Upper lobe of left lung (tissue), 6 donors: Measurements from ENCODE around the gene TAOK3. TPM values are rescaled to one million over a fixed set of nuclear protein-coding genes. Genes with fewer than 3 reads are reported as not detected.

Experiments used
- ATAC-seq, 2 donors: fragments of 200-7000 bp; cut with Tn5 transposase; one replicate each; pipeline ENCODE4 v1.9.1; 2022; ENCODE audit warnings: mild to moderate bottlenecking in 2 of 2, moderate library complexity in 2 of 2; ENCODE audit not compliant: low FRiP score in 2 of 2
- DNase-seq, 2 donors: peaks; one replicate each; pipeline ENCODE4 v3.0.0-alpha.2; 2019 to 2020
- H3K27ac ChIP-seq, 4 donors: fragments of 200-600 bp; sonication (generic); one replicate each; pipeline ENCODE4 v1.5.1; 2016 to 2019
- H3K27me3 ChIP-seq, 4 donors: fragments of 200-600 bp; sonication (generic); one replicate each; pipeline ENCODE4 v1.5.1; 2017 to 2019
- H3K36me3 ChIP-seq, 4 donors: fragments of 200-600 bp; sonication (generic); one replicate each; pipeline ENCODE4 v1.5.1; 2016 to 2019
- H3K4me1 ChIP-seq, 4 donors: fragments of 200-600 bp; sonication (generic); one replicate each; pipeline ENCODE4 v1.5.1; 2018 to 2019
- H3K4me3 ChIP-seq, 4 donors: fragments of 200-600 bp; sonication (generic); one replicate each; pipeline ENCODE4 v1.5.1; 2017 to 2019; ENCODE audit warnings: mild to moderate bottlenecking in 2 of 4, moderate library complexity in 1 of 4
- H3K9me3 ChIP-seq, 4 donors: fragments of 200-600 bp; sonication (generic); one replicate each; pipeline ENCODE4 v1.5.1; 2018 to 2019
- EP300 ChIP-seq, 4 donors: sonication (generic); formaldehyde crosslinking; IDR thresholded peaks; one replicate each; pipeline ENCODE4 v1.5.1; 2017; ENCODE audit warnings: antibody characterized with exemption in 4 of 4, control low read depth in 2 of 4
- POLR2A ChIP-seq, 4 donors: fragments of 450-650 bp; IDR thresholded peaks; one replicate each; pipeline ENCODE4 v1.5.1; 2016 to 2017; ENCODE audit warnings: antibody characterized with exemption in 4 of 4, mild to moderate bottlenecking in 2 of 4
- POLR2AphosphoS5 ChIP-seq, 2 donors: sonication (generic); formaldehyde crosslinking; IDR thresholded peaks; one replicate each; pipeline ENCODE4 v1.5.1; 2017; ENCODE audit warnings: antibody characterized with exemption in 2 of 2
- WGBS, 2 donors: methylation state at CpG; one replicate each; pipeline ENCODE4 v1.1.5; 2017 to 2018; 5-methylcytosine and 5-hydroxymethylcytosine counted together
- total RNA-seq, 6 donors: library from RNA; depleted of rRNA in 4 of 6; stranded (reverse); fragments of >200 nt in 4 of 6; gene quantifications; one replicate each; pipeline versions ENCODE4 v1.1.0 to v1.2.1, GENCODE V29; 2016 to 2021
- TF ChIP-seq, protein P1 (sequence below), 6 experiments: fragments of 450-650 bp in 4 of 6; fragments of 200-600 bp in 2 of 6; sonication (generic) in 2 of 6; IDR thresholded peaks; one replicate each; pipeline ENCODE4 v1.5.1; 2016 to 2019; ENCODE audit warnings: antibody characterized with exemption in 6 of 6
- donor health status: DM: no; HTN: no; CAD: no; lungs with moderate emphysema.
- donor health status: DM: no; HTN: yes; CAD: no; lungs with severe emphysema.

The TAOK3 gene
- total RNA-seq, 6 donors from 2014 or later: 49.7 to 111 (median 67.8) TPM

DNA sequence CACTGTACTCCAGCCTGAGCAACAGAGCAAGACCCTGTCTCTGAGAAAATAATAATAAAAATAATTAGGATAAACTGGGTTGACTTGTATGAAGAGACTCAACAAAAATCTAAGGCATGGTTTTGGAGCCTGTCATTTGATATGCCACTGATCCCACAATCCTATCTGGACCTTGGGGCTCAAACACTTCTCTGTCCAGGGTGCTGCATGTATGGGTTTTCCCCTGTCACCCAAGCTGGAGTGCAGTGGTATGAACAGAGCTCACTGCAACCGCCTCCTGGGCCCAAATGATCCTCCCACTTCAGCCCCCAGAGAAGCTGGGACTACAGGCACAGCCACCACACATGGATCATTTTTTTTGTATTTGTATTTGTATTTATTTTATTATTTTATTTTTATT is 263.6 kb downstream of the TAOK3 start:
- H3K27ac ChIP-seq: no peak overlapping the region
- no peaks in the 10 kb centered on the region for H3K27me3 ChIP-seq
- H3K9me3 ChIP-seq: no peaks in the 10 kb centered on the region
- H3K4me1 ChIP-seq: peaks cover 5 to 13% (median 7%) of the 10 kb centered on the region in 4 donors
- no peak for DNase-seq
- H3K36me3 ChIP-seq: no peaks in the 10 kb centered on the region
- TF ChIP-seq POLR2A (IDR thresholded peaks at IDR 0.05): no peak
- TF ChIP-seq EP300 (IDR thresholded peaks at IDR 0.05): no peak
- no peak for TF ChIP-seq POLR2AphosphoS5 (IDR thresholded peaks at IDR 0.05)
- TF ChIP-seq, protein P1, sequence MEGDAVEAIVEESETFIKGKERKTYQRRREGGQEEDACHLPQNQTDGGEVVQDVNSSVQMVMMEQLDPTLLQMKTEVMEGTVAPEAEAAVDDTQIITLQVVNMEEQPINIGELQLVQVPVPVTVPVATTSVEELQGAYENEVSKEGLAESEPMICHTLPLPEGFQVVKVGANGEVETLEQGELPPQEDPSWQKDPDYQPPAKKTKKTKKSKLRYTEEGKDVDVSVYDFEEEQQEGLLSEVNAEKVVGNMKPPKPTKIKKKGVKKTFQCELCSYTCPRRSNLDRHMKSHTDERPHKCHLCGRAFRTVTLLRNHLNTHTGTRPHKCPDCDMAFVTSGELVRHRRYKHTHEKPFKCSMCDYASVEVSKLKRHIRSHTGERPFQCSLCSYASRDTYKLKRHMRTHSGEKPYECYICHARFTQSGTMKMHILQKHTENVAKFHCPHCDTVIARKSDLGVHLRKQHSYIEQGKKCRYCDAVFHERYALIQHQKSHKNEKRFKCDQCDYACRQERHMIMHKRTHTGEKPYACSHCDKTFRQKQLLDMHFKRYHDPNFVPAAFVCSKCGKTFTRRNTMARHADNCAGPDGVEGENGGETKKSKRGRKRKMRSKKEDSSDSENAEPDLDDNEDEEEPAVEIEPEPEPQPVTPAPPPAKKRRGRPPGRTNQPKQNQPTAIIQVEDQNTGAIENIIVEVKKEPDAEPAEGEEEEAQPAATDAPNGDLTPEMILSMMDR (IDR thresholded peaks at IDR 0.05): no peak
- WGBS, 2 donors: 91 to 100% methylated on average over 1 of the region's 1 CpG
- no peak overlapping the region for H3K4me3 ChIP-seq
- ATAC-seq: no peak

DNA sequence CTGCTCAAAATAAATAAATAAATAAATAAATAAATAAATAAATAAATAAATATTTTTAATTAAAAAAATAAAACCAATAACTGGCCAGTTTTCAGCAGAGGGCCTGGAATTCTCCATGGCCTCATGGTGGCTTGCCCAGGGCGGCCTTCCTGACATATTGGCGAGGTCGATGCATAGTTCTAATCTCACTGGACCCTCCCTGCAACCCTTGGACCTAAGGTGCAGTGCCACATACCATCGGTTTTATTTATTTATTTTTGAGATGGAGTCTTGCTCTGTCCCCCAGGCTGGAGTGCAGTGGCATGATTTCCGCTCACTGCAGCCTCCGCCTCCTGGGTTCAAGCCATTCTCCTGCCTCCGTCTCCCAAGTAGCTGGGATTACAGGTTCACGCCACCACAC is 265.0 kb downstream of the TAOK3 start:
- no peak for TF ChIP-seq EP300 (IDR thresholded peaks at IDR 0.05)
- TF ChIP-seq, protein P1 (IDR thresholded peaks at IDR 0.05): no peak
- no peak for TF ChIP-seq POLR2A (IDR thresholded peaks at IDR 0.05)
- TF ChIP-seq POLR2AphosphoS5 (IDR thresholded peaks at IDR 0.05): no peak
- 91 to 94% methylated on average over 8 of the region's 8 CpGs for WGBS, 2 donors
- no peak overlapping the region for H3K4me3 ChIP-seq

DNA sequence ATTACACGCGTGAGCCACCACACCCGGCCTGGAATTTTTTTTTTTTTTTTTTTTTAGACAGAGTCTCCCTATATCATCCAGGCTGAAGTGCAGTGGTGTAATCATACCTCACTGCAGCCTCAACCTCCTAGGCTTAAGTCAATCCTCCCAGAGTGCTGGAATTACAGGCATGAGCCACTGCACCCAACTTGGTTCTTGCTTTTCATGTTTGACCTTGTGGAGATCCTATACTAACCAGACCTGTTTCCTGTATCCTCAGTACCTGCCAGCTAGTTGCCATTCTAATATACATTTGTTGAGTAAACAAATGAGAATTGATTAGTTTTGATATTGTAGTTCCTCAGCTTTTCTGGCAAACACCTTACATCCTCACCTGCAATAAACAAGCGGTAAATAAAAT is 265.7 kb downstream of the TAOK3 start:
- WGBS, 2 donors: 74 to 82% methylated on average over 4 of the region's 4 CpGs
- TF ChIP-seq, protein P1 (IDR thresholded peaks at IDR 0.05): no peak
- TF ChIP-seq POLR2A (IDR thresholded peaks at IDR 0.05) (no peak), EP300 (IDR thresholded peaks at IDR 0.05) (no peak), POLR2AphosphoS5 (IDR thresholded peaks at IDR 0.05) (no peak)
- H3K9me3 ChIP-seq: no peaks in the 10 kb centered on the region
- H3K27me3 ChIP-seq: no peaks in the 10 kb centered on the region
- H3K36me3 ChIP-seq: no peaks in the 10 kb centered on the region
- H3K4me1 ChIP-seq: peaks cover 15 to 28% (median 19%) of the 10 kb centered on the region in 4 donors
- no peak overlapping the region for H3K27ac ChIP-seq
- no peak overlapping the region for H3K4me3 ChIP-seq
- DNase-seq (no peak), ATAC-seq (peak in 1 of 2 donors; percentile 31)

More for the DNA sequence above, 265.0 kb downstream of the TAOK3 start:
- peaks cover 9 to 21% (median 15%) of the 10 kb centered on the region in 4 donors for H3K4me1 ChIP-seq
- DNase-seq (no peak), ATAC-seq (no peak)
- H3K27ac ChIP-seq: no peak overlapping the region
- no peaks in the 10 kb centered on the region for H3K27me3 ChIP-seq
- H3K36me3 ChIP-seq: no peaks in the 10 kb centered on the region
- no peaks in the 10 kb centered on the region for H3K9me3 ChIP-seq

DNA sequence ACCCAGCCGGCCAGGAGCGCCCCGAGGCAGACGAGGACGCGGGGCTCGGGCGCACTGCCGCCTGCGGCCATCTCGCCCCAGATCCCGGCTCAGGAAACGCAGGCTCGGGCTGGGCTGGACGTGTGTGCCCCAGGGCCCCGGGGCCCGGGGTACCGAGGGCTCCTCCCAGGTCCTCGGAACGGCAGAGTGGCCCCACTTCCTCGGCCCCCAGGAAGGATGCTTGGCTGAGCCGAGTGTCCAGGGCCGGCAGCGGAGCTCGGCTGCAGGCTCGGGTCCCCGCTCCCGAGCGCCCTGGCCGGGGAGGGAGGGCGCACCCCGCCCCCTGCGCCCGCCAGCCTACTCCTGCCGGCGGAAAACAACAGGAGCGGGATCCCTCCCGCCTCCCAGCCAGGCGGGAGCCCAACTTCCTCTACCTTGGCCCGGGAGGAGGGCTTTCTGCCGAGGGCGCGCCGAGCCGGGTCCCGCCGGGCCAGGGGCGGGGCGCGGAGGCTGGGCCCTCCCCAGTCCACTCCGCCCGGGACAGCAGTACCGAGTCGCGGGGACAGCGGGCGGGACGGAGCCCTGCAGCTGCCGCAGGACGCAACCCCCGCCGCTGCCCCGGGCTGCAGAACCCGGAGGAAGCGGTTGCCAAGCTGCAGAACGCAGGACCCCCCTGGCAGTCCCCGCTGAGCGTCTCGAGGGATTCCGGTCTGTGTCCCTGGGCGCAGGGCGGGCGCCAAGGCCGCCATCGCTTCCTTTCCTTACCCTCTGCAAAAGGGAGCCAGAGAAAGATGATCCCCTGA is 268.9 kb downstream of the TAOK3 start, which contains the start of gene VSIG10:
TSS of gene VSIG10 (minus strand) at position 411 of the 782 bp plus-strand sequence. CDS start at position 71, 340 bp downstream.
- no peaks in the 10 kb centered on the region for H3K36me3 ChIP-seq
- WGBS, 2 donors: 0% methylated on average over 48 of the region's 75 CpGs; no CpG with 5 or more reads in 1 of the 2 donors
- no peaks in the 10 kb centered on the region for H3K27me3 ChIP-seq
- H3K4me3 ChIP-seq: peak within 1 kb of the TSS; percentile 85 to 93 (median 89)
- peaks cover 15 to 32% (median 20%) of the 10 kb centered on the region in 4 donors for H3K4me1 ChIP-seq
- H3K9me3 ChIP-seq: no peaks in the 10 kb centered on the region
- DNase-seq (peak; percentile 89 to 93), ATAC-seq (peak; percentile 94 to 96)
- H3K27ac ChIP-seq: peak within 1 kb of the TSS; percentile 77 to 89 (median 87)
- TF ChIP-seq, protein P1 (IDR thresholded peaks at IDR 0.05): no peak
- TF ChIP-seq EP300 (IDR thresholded peaks at IDR 0.05): no peak
- TF ChIP-seq POLR2A (IDR thresholded peaks at IDR 0.05): peak in 3 of 4 donors; percentile 45 to 94 (median 75)
- TF ChIP-seq POLR2AphosphoS5 (IDR thresholded peaks at IDR 0.05): peak; percentile 28 to 56
